ENCODE measurements around the gene CACNA1C.

DNA sequence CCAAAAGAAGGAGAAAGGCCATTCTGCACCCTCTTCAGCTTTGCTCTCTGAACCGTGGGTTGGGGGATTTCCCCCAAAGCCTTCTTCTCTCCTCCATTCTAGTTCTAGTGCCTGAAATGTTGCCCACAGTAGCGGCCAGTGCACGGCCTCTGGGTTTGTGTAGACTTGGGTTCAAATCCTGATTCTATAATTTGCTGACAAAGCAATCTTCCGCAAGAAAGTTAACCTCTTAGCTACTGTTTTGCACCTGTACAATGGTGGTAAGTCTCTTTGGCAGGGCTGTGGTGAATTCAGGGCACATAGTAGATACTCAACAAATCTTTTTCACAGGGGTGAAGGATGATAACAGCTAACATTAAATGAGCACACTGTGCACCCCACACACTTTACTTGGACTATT, 5.8 kb upstream of the CACNA1C start:
- TF ChIP-seq, protein P1, sequence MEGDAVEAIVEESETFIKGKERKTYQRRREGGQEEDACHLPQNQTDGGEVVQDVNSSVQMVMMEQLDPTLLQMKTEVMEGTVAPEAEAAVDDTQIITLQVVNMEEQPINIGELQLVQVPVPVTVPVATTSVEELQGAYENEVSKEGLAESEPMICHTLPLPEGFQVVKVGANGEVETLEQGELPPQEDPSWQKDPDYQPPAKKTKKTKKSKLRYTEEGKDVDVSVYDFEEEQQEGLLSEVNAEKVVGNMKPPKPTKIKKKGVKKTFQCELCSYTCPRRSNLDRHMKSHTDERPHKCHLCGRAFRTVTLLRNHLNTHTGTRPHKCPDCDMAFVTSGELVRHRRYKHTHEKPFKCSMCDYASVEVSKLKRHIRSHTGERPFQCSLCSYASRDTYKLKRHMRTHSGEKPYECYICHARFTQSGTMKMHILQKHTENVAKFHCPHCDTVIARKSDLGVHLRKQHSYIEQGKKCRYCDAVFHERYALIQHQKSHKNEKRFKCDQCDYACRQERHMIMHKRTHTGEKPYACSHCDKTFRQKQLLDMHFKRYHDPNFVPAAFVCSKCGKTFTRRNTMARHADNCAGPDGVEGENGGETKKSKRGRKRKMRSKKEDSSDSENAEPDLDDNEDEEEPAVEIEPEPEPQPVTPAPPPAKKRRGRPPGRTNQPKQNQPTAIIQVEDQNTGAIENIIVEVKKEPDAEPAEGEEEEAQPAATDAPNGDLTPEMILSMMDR (conservative IDR thresholded peaks at IDR 0.05) = no peak
- no peak for TF ChIP-seq ZFX (IDR thresholded peaks at IDR 0.05)

Measured in C4-2B (cell line).